GM12864 (cell line): Measurements from ENCODE around the gene DDX59.

Experiments used
- DNase-seq: peaks from one replicate; pipeline ENCODE4 v3.0.0-alpha.2; 2011; ENCODE audit warnings: low read depth
- H3K4me3 ChIP-seq: 2 replicates; pipeline ENCODE4 v1.5.1; 2011; ENCODE audit warnings: mild to moderate bottlenecking, low read depth, low read length, control low read depth
- CTCF ChIP-seq: IDR thresholded peaks from 2 replicates; pipeline ENCODE4 v1.5.1; 2011; ENCODE audit warnings: low read depth, mild to moderate bottlenecking, moderate library complexity, low read length, control low read depth, inconsistent platforms; ENCODE audit errors: missing control alignments

DDX59 gene

GRCh38 chr1:200684015-200684414 is 14.3 kb upstream of the DDX59 start:
- DNase-seq = no peak
- TF ChIP-seq CTCF = no peak
- no peak overlapping the region for H3K4me3 ChIP-seq

GRCh38 chr1:200683298-200683697 is 13.6 kb upstream of the DDX59 start:
- DNase-seq = no peak
- no peak for TF ChIP-seq CTCF
- no peak overlapping the region for H3K4me3 ChIP-seq

GRCh38 chr1:200681231-200681630 is 11.5 kb upstream of the DDX59 start:
- DNase-seq = no peak
- TF ChIP-seq CTCF = no peak
- no peak overlapping the region for H3K4me3 ChIP-seq

- no peak for TF ChIP-seq CTCF
- H3K4me3 ChIP-seq = no peak overlapping the region
- no peak for DNase-seq
Observed at GRCh38 chr1:200676829-200677228, 7.1 kb upstream of the DDX59 start.

GRCh38 chr1:200675588-200675852 is 5.8 kb upstream of the DDX59 start:
- TF ChIP-seq CTCF = no peak
- no peak for DNase-seq
- no peak overlapping the region for H3K4me3 ChIP-seq

- no peak for DNase-seq
- TF ChIP-seq CTCF = no peak
- no peak overlapping the region for H3K4me3 ChIP-seq
Observed at GRCh38 chr1:200674838-200675587, 5.3 kb upstream of the DDX59 start.

- no peak for DNase-seq
- no peak for TF ChIP-seq CTCF
- no peak overlapping the region for H3K4me3 ChIP-seq
Observed at GRCh38 chr1:200673952-200674823, 4.5 kb upstream of the DDX59 start.
